Osteocyte (in vitro differentiated cells): ENCODE measurements around the gene PEPD. TPM values are rescaled to one million over a fixed set of nuclear protein-coding genes. Genes with fewer than 3 reads are reported as not detected.

Experiments
- DNase-seq: peaks from one replicate; pipeline ENCODE4 v3.0.0; 2021; ENCODE audit warnings: mixed read lengths; ENCODE audit not compliant: unreplicated experiment; ENCODE audit errors: extremely low spot score
- H3K27ac Mint-ChIP-seq: one replicate; pipeline ENCODE4 v1.8.0; 2021; ENCODE audit warnings: mild to moderate bottlenecking, mixed read lengths; ENCODE audit not compliant: unreplicated experiment
- H3K27me3 Mint-ChIP-seq: one replicate; pipeline ENCODE4 v1.8.0; 2021; ENCODE audit warnings: mixed read lengths; ENCODE audit not compliant: unreplicated experiment
- H3K36me3 Mint-ChIP-seq: one replicate; pipeline ENCODE4 v1.8.0; 2021; ENCODE audit warnings: mixed read lengths; ENCODE audit not compliant: unreplicated experiment
- H3K4me1 Mint-ChIP-seq: one replicate; pipeline ENCODE4 v1.8.0; 2021; ENCODE audit warnings: mixed read lengths; ENCODE audit not compliant: unreplicated experiment
- H3K4me3 Mint-ChIP-seq: one replicate; pipeline ENCODE4 v1.8.0; 2021; ENCODE audit warnings: mild to moderate bottlenecking, moderate library complexity, mixed read lengths; ENCODE audit not compliant: unreplicated experiment
- H3K9me3 Mint-ChIP-seq: one replicate; pipeline ENCODE4 v1.8.0; 2021; ENCODE audit warnings: mixed read lengths; ENCODE audit not compliant: unreplicated experiment
- total RNA-seq: library from RNA; stranded (reverse); gene quantifications from 2 replicates; pipeline ENCODE4 v1.2.1, GENCODE V29; 2021
- TF ChIP-seq, protein P1 (sequence below): fragments of 200-600 bp; sonication (generic); IDR thresholded peaks from 2 replicates; pipeline ENCODE4 v1.5.0; 2021; ENCODE audit warnings: antibody characterized with exemption, mild to moderate bottlenecking, moderate library complexity

The PEPD gene
- total RNA-seq, 1 donor from 2014 or later = 106 TPM

DNA sequence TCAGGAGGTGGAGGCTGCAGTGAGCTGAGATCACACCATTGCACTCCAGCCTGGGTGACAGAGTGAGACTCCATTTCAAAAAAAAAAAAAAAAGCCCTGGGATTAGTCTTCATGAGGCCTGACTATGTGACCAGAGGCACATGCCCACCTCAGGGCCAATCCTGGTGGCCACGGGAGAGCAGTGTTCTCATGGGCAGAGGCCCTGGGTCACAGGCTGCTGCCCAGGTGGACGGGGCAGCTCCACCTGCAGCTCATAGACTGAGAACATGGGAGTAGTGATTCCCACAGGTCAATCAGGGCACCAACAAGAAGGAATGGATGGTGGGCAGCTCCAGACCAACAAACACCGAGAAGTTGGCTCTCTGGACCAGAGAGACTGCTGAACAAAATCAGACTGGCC, 26.1 kb upstream of the PEPD start:
- H3K4me3 Mint-ChIP-seq = no peak overlapping the region
- no peak overlapping the region for H3K27ac Mint-ChIP-seq
- DNase-seq = no peak
- H3K36me3 Mint-ChIP-seq = no peaks in the 10 kb centered on the region
- peaks cover 1% of the 10 kb centered on the region for H3K27me3 Mint-ChIP-seq
- TF ChIP-seq, protein P1, sequence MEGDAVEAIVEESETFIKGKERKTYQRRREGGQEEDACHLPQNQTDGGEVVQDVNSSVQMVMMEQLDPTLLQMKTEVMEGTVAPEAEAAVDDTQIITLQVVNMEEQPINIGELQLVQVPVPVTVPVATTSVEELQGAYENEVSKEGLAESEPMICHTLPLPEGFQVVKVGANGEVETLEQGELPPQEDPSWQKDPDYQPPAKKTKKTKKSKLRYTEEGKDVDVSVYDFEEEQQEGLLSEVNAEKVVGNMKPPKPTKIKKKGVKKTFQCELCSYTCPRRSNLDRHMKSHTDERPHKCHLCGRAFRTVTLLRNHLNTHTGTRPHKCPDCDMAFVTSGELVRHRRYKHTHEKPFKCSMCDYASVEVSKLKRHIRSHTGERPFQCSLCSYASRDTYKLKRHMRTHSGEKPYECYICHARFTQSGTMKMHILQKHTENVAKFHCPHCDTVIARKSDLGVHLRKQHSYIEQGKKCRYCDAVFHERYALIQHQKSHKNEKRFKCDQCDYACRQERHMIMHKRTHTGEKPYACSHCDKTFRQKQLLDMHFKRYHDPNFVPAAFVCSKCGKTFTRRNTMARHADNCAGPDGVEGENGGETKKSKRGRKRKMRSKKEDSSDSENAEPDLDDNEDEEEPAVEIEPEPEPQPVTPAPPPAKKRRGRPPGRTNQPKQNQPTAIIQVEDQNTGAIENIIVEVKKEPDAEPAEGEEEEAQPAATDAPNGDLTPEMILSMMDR = no peak
- H3K4me1 Mint-ChIP-seq = no peaks in the 10 kb centered on the region
- H3K9me3 Mint-ChIP-seq = no peaks in the 10 kb centered on the region

DNA sequence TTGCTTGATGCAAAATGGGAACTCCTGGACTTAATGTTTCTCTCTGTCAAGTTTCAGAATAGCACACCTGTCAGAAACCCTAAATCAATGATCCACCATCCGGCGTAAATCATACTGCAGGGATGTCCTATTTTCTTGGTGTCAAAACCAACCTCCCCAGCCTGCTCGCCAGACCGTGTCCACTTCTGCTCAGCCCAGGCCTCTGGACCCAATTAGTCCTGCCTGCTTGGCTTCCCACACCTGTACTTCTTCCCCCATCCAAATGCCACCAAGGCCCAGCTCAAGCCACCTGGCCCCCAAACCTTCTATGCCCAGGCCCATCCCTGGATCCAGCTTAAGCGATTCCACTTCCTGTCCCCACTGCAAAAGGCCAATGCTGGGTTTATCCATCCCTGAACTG, 25.1 kb upstream of the PEPD start:
- Mint-ChIP-seq H3K4me3 (no peak overlapping the region), H3K36me3 (no peaks in the 10 kb centered on the region), H3K27ac (no peak overlapping the region), H3K27me3 (peaks cover 3% of the 10 kb centered on the region), H3K4me1 (no peaks in the 10 kb centered on the region), H3K9me3 (no peaks in the 10 kb centered on the region)
- TF ChIP-seq, protein P1 = no peak
- no peak for DNase-seq

DNA sequence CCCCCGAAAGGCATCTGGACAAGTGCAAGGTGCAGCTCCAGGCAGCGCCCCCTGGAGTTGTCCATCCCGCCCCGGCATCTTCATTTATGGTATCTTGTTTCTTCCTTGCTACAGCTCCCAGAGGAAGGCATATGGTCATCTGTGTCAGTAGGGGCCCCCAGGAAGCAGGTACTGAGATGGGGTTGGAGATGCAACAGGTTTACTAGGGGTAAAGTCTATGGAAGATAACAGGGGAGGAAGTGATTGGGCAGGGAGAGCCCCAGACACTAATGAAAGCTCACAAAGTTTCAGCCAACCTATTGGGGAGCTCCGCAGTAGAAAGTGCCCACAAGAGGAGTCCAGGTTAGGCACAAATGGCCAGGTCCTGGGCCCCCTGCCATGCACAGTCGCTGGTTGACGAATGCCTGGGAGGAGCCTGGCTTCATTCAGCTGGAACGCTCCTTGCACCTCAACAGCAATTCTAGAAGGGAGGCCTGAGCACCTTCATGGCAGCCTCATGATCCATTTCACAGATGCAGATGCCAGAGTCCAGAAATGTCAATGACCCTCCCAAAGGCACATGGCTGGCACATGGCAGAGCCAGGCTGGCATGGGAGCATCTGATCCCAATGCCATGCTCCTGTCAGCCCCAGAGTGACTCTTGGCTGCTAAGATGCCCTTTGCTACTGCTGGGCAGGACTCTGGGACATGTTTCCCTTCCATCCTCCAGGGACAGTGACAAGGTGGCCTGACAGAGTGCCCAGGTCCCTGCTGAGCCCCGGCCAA, 23.8 kb upstream of the PEPD start:
- TF ChIP-seq, protein P1 = no peak
- no peak overlapping the region for H3K4me3 Mint-ChIP-seq
- no peaks in the 10 kb centered on the region for H3K9me3 Mint-ChIP-seq
- peaks cover 3% of the 10 kb centered on the region for H3K27me3 Mint-ChIP-seq
- no peaks in the 10 kb centered on the region for H3K36me3 Mint-ChIP-seq
- no peak for DNase-seq
- no peak overlapping the region for H3K27ac Mint-ChIP-seq
- no peaks in the 10 kb centered on the region for H3K4me1 Mint-ChIP-seq

DNA sequence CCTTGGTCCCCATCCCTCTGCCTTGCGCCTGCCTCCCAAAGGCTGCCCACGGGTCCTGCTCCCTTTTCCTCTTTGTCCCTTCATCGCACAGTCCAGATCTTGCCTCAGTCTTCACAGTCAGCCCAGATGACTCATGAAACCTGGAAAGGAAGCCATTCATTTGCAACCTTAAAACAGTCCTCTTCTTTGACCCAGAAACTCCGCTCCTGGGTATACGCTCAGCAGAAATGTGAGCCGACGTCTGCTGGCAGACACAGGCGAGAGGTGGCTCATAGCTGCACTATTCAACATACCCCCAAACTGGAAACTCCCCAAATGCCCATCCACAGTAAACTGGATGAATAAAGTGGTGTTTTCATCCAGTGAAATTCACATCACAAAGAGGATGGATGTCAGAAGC, 13.6 kb upstream of the PEPD start:
- Mint-ChIP-seq H3K4me1 (no peaks in the 10 kb centered on the region), H3K27ac (no peak overlapping the region), H3K27me3 (peaks cover 12% of the 10 kb centered on the region), H3K36me3 (no peaks in the 10 kb centered on the region), H3K9me3 (no peaks in the 10 kb centered on the region), H3K4me3 (no peak overlapping the region)
- TF ChIP-seq, protein P1 = no peak
- no peak for DNase-seq

DNA sequence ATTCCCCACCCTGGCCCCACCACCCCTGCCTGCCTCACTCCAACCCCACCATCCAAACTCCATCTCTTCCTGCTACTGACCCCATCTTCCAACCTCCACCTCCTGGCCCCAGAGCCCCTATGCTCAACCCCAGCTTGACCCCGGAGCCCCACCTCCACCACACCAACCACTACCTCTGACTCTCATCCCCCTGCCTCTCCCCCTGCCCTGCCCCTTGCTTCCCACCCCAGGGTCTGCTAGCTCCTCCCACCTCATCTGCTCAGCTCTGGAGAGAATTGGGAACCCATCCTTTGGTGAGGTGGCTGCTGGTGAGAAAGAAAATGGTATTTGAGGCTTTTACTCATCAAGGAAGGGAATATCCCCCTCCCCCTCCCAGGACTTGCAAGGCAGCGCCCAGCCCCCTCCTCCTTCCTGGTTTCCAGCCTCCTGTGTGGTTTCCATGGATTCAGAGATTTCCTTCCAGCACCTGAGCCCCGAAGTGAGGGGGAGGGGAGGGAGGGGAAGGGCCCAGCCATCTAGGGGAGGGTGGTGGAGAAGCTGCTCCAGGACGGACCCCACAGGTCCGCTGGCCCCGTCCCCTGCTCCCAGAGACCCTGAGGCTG, 11.4 kb upstream of the PEPD start:
- Mint-ChIP-seq H3K27me3 (peaks cover 12% of the 10 kb centered on the region), H3K4me3 (no peak overlapping the region), H3K4me1 (no peaks in the 10 kb centered on the region), H3K27ac (no peak overlapping the region), H3K36me3 (no peaks in the 10 kb centered on the region), H3K9me3 (no peaks in the 10 kb centered on the region)
- DNase-seq = no peak
- TF ChIP-seq, protein P1 = no peak
